Stimulated activated CD4-positive, alpha-beta T cell treated with anti-CD3 and anti-CD28 coated beads, Interleukin-4, amount 100 ng/mL, for 4 hours (primary cell): ENCODE measurements around the gene MORN3.
"Not testable (repeated sequence)": the region's sequence is repeated elsewhere in the genome, so short reads cannot be mapped to it uniquely, and the experiment has no call there.

ENCODE experiments used
- DNase-seq, 2 experiments: peaks; one replicate each; pipeline ENCODE4 v3.0.0-alpha.2; 2020

MORN3 gene, protein sequence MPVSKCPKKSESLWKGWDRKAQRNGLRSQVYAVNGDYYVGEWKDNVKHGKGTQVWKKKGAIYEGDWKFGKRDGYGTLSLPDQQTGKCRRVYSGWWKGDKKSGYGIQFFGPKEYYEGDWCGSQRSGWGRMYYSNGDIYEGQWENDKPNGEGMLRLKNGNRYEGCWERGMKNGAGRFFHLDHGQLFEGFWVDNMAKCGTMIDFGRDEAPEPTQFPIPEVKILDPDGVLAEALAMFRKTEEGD

GRCh38 chr12:121669521-121669900 is at the start of gene MORN3:
Gene MORN3 (minus strand): TSS chr12:121669654. CDS start chr12:121669483, 171 bp downstream.
- no peak for DNase-seq

DNA sequence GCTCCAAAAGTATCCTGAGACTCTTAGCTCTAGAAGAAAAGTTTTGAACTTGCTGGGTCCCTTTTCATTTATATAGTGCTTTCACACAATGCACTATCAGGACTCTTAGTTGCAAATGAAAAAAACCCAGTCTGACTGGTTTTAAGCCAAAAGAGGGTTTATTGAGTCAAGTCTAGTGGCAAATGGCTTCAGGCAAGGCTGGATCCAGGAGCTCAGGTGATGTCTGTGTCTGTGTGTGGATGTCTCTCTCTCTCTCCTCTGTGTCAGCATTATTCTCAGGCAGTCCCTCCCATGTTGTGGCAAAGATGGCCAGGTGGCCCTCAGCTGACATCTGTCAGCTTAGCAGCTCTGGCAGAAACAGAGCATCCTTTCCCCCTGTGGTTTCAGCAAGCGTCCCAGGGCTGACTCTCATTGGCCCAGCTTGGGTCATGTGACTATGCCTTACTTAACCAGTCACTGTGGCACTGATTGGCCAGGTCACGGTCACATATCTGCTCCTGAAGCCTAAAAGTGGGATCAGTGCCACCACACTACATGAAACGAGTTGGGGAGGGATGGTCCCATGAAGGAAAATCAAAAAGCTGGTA is 49.3 kb upstream of the MORN3 start:
- no peak for DNase-seq

DNA sequence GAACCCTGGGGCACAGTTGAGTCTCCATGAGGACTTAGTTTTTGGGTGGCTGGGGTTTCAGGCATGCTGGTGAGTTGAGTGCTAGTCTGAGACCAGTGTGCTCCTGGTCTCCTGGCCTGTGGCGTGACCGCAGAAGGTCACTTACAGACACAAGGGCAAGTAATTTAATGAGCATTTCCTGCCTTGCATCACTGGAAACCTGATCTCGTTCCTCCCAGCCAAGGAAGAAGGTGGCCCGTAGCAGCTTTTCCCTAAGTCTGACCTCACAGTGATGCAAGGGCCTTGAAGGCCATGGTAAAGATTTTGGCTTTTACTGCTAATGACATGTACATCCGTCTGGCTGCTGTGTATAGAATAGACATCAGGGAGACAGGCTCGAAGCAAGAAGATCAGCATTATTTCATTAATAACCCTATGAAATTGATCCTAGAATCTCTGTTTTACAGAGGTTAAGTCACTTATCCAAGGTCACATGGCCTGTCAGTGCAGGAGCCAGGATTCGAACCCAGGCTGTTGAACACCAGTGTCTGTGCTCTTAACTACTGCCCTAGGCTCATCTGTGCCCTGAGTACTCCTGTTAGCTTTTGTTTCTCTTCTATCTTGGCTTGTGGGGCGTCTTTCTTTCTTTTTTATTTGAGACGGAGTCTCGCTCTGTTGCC is 47.7 kb upstream of the MORN3 start:
- DNase-seq = no peak

DNA sequence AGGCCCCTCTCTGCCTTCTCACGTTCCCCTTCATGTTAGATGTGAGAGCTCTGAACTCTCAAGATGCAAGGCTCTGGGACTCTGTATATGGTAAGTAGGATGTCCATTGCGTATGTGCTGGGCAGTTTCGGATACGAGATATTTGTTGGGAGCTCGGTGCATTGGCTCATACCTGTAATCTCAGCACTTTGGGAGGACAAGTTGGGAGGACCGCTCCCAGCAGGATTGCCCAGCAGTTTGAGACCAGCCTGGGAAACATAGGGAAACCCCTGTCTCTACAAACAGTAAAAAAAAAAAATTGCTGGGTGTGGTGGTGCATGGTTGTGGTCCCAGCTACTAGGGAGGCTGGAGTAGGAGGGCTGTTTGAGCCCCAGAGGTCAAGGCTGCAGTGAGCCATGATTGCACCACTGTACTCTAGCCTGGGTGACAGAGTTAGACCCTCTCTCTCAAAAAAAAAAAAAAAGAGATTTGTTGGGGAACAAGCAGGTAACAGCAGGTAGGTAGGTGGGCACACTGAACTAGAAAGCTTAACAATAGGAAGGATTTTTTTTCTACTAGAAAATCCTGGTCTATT is 46.5 kb upstream of the MORN3 start:
- DNase-seq = no peak

GRCh38 chr12:121715055-121715454 is 45.6 kb upstream of the MORN3 start:
- not testable (repeated sequence) for DNase-seq

DNA sequence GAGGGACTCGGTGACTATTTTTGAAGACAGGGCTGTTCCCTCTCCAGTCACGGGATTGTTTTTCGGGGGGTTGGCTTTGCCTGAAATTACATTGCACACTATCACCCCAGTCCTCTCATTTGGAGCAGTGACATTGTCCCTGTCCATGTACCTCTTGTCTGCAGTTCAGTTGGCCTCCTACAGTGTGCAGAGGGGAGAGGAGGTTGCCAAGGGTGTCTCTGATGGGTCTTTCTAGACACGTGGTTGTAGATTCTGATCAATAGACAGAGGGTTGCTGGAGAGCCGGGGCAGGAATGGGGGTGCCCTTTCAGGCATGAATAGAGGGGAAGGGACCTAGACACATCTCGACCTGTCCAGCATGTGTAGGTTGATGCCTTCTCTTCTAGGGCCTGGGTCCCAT is 44.3 kb upstream of the MORN3 start:
- DNase-seq = no peak

DNA sequence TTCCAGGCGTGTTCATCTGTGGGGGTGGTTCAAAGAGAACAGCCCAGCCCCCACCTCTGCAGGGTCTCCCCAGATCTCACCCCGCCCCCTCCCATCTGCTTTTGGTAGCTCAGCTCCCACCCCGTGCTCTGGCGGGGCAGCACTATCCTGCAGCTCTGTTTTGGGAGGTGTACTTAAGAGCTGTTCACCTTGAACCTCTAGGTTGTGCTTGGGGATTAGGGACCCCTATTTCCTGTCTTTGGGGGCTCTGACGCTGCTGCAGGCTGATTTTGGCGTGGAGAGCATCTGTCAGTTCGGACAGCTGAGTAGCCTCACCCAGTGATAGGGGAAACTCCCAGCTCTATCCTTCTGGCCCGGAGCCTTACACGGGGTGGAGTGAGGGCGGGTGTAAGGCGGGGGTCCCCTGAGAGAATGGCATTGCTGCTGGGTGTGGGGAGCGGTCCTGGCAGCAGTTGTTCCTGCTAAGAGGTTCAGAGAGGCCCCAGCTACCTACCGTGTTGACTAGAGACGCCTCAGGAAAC is 43.9 kb upstream of the MORN3 start:
- peak in 1 of 2 experiments; percentile 56 for DNase-seq

DNA sequence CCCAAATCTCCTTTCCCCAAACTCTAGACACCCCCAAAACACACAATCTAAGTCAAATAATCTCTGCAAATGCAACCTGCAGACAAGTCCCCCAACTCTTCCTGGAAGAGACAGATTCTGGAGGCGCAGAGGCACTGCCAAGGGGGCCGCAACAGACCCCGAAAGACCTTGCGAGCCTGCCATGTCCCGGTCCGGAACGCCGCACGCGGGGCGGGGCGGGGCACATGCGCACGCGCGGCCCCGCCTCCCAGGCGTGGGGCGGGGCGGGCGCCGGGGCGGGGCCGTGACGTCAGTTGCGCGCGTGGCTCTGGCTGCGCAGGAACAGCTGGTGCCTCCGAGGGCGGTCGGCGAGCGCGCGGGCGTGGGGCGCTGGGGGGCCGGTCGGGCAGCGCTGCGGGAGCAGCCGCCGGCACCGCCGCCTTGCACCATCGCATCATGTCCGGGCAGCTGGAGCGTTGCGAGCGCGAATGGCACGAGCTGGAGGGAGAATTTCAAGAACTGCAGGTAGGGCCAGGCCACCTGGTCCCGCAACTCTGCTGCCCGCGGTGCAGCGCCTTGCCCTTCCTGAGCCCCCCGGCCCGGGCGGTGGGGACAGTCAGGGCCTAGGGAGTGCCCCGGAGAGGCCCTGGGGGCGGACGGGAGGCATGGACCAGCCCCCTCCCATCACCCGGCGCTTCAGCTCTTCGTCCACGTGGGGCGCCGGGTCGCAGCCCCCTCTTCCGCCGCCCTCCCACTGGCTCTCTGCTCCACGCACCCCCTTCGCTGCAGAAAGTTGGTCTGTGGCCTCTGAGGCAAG is 43.2 kb upstream of the MORN3 start, which contains the start of gene TMEM120B:
Gene TMEM120B, plus strand, starts transcription at position 292 of the 796 bp plus-strand sequence. Its CDS starts 144 bp downstream, at position 436.
- peak; percentile 82 to 86 for DNase-seq

GRCh38 chr12:121712190-121712460 is 42.7 kb upstream of the MORN3 start:
- DNase-seq = no peak

DNA sequence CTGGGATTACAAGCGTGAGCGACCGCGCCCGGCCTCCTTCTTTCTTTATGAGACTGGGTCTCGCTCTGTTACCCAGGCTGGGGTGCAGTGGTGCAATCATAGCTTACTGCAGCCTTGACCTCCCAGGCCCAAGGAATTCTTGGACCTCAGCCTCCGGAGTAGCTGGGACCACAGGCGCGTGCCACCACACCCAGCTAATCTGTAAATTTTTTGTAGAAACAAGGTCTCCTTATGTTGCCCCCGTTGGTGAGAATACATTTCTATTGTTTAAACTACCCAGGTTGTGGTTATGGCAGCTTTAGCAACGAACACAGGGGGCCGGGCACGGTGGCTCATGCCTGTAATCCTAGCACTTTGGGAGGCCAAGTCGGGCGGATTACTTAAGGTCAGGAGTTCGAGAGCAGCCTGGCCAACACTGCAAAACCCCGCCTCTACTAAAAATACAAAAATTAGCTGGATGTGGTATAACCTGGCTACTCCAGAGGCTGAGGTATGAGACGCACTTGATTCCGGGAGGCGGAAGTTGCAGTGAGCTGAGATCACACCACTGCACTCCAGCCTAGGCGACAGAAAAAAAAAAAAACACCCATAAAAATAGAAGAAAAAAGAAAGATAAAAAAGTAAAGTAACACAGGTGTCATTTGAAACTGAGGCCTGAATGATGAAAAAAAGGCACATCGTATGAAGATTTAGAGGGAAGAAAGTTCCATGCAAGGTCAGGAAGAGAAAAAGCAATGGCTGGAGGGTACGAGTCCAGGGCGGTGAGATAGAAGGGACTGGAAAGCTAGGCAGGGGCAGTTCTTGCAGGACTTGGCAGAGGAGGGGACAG is 42.1 kb upstream of the MORN3 start:
- no peak for DNase-seq

DNA sequence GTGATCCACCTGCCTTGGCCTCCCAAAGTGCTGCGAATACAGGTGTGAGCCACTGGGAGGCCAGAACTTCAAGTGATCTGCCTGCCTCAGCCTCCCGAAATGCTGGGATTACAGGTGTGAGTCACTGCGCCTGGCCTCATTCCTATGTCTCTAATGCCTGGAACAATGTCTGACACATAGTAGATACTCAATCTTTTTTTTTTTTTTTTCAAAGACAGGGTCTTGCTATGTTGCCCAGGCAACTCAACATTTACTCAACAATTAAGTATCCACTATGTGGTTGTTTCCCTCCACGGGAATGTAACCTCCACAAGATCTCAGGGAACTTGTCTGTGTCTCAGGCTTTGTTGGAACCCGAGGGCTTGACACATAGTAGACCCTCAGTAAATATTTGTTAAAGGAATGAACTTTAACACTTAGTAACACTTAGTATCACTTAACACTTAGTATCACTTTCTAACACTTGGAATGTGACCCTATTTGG is 40.1 kb upstream of the MORN3 start:
- DNase-seq = no peak

GRCh38 chr12:121709064-121709424 is 39.6 kb upstream of the MORN3 start:
- not testable (repeated sequence) for DNase-seq

DNA sequence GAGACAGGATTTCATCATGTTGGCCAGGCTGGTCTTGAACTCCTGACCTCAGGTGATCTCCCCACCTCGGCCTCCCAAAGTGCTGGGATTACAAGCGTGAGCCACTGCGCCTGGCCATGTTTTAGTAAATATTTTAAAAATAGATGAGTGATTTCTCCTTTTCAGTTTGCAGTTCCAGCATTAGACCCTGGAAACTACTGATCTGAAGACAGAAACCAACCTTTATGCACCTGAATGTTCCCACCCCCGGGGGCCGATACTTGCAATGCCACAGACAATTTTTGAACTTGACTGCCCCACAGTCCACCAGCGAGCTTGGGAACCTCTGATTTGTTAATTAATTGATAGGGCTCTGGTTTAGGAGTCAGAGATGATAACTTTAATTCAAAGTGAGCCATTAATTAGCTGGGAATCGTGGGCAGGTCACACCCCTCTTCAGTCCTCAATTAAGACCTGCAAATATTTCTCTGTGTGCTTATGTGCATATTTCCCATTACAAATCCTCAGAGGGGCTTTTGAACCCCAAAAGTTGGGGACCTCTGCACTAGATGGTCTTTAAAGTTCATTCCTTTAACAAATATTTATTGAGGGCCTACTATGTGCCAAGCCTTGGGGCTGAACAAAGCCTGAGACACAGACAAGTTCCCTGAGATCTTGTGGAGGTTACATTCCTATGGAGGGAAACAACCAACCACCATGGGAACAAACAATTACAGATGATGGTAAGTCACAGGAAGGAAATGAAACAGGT is 39.0 kb upstream of the MORN3 start:
- no peak for DNase-seq

GRCh38 chr12:121705514-121705913 is 36.1 kb upstream of the MORN3 start:
- DNase-seq = no peak

GRCh38 chr12:121702944-121703343 is 33.5 kb upstream of the MORN3 start:
- no peak for DNase-seq

DNA sequence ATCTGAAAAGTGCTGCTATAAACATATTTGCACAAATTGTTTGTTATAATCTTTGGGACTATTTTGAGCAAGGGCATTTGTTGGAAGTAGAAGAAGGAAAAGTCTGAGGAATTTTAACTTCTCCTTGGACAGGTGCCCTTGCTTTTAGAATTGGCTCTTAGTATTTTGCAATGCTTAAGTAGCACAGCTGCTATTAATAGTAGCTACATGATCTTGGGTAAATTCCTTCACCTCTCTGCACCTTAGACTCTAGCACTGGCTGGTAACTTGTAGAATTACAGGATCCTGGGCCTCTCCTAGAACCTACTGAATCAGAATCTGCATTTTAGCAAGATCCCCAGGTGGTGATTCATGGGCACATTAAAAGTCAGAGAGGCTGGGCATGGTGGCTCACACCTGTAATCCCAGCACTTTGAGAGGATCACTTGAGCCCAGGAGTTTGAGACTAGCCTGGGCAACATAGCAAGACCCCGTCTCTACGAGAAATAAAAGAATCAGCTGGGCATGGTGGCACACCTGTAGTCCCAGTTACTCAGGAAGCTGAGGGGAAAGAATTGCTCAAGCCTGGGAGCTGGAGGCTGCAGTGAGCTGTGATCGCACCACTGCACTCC is 32.3 kb upstream of the MORN3 start:
- no peak for DNase-seq

DNA sequence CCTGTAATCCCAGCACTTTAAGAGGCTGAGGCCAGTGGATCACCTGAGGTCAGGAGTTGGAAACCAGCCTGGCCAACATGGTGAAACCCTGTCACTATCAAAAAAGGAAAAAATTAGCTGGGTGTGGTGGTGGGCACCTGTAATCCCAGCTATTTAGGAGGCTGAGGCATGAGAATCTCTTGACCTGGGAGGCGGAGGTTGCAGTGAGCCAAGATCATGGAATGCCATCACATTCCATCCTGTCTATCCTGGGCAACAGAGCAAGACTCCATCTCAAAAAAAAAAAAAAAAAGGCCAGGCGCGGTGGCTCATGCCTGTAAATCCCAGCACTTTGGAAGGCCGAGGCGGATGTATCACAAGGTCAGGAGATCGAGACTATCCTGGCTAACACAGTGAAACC is 28.4 kb upstream of the MORN3 start:
- DNase-seq = not testable (repeated sequence)

DNA sequence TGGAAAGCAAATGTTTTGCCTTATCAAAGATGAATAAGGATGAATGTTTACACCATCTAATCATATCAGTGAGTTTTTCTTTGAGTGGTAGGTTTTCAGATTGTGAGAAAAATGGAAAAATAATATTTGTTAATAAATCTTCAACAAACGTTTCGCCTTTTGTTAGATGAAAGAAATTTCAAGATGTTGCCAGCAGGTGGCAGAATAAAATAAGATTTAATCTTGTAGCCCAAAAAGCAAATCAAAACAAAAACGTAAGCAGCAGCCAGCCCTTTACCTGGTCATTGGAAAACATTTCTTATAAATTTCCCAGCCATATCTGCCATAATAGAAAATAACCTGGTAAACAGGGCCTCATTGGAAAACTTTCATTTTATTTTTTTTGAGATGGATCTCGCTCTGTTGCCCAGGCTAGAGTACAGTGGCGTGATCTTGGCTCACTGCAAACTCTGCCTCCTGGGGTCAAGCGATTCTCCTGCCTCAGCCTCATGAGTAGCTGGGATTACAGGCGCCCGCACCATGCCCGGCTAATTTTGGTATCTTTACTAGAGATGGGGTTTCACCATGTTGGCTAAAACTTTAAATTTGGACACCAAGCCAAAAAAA is 27.7 kb upstream of the MORN3 start:
- DNase-seq = no peak

GRCh38 chr12:121693155-121693687 is 23.8 kb upstream of the MORN3 start:
- no peak for DNase-seq

GRCh38 chr12:121692744-121693143 is 23.3 kb upstream of the MORN3 start:
- not testable (repeated sequence) for DNase-seq
